M059J (cell line): Measurements from ENCODE around the gene SARDH. TPM values are rescaled to one million over a fixed set of nuclear protein-coding genes. Genes with fewer than 3 reads are reported as not detected.

Source experiments
- DNase-seq: peaks from one replicate; pipeline ENCODE4 v3.0.0-alpha.2; 2012; ENCODE audit warnings: low read depth
- total RNA-seq: library from RNA; depleted of rRNA; stranded (reverse); fragments of >200 nt; shearing (Covaris generic); gene quantifications from 2 replicates; pipeline ENCODE4 v1.2.3, GENCODE V29; 2014

SARDH gene
- total RNA-seq, 1 experiment from 2014 or later = 1.3 TPM

GRCh38 chr9:133715866-133716563 is 22.1 kb downstream of the SARDH start:
- DNase-seq = peak; percentile 69

GRCh38 chr9:133715295-133715865 is 22.8 kb downstream of the SARDH start:
- peak; percentile 82 for DNase-seq

DNA sequence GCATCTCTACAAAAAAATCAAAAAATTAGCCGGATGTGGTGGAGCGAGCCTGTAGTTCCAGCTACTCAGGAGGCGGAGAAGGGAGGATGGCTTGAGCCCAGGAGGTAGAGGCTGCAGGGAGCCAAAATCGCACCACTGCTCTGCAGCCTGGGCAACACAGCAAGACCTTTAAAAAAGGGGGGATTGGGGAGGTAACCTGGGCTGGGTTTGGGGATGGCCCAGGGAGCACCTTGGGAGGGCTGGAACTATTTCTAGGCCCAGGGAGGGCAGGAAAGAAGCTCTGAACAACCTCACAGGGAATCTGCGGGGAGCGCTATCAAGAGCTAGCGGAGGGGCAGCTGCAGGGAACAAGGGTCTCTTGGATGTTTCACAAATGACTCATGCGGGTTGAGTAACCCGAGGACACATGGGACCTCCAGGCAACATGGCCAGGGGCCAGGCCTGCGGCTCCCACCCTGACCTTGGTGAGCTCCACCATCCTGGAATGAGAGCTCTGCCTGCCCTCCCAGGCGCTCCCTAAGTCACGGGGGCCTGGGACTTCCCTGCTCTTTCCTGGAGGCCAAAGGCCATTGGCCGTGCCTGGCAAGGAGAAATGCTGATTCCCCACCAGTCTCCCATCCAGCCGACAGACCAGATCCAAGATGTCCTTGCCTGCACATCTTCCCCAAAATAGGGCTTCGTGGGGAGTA is 23.4 kb downstream of the SARDH start:
- peak; percentile 92 for DNase-seq

- no peak for DNase-seq
Measured at GRCh38 chr9:133713960-133714495, 24.1 kb downstream of the SARDH start.

DNA sequence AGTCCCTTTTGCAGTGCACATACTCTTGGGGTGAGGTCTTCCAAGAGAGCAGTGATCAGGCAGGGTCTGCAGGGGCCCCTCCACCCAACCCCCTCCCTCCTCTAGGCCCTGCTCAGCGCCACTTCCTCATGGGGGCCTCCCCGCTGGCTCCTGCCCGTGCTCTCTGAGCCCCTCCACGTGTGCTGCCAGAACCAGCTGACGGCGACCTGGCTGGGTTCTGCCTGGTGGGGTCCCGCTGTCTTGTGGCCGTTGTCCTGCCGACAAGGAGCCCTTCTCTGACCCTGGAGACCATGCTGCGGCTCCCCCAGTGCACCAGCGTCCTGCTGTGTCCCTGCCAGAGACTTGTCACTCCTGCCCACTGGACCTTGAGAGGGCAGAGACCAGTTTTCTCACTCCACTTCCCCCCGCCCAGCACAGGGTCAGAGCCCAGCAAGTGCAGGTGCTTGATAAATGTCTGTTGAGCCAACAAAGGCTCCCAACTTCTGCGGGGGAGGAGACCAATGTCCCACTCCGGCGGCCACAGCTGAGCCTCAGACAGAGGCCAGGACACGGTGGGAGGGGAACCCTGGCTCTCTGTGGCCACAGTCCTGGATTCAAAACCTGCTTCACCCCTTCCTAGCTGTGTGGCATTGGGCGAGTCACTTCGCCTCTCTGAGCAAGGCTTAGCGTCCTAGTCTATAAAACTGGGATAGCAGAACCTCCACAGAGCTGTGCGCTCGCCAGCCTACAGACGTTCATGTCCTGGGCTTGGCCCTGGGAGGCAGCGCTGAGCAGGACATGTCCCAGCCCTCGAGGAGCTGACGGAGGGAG is 24.8 kb downstream of the SARDH start:
- no peak for DNase-seq

DNA sequence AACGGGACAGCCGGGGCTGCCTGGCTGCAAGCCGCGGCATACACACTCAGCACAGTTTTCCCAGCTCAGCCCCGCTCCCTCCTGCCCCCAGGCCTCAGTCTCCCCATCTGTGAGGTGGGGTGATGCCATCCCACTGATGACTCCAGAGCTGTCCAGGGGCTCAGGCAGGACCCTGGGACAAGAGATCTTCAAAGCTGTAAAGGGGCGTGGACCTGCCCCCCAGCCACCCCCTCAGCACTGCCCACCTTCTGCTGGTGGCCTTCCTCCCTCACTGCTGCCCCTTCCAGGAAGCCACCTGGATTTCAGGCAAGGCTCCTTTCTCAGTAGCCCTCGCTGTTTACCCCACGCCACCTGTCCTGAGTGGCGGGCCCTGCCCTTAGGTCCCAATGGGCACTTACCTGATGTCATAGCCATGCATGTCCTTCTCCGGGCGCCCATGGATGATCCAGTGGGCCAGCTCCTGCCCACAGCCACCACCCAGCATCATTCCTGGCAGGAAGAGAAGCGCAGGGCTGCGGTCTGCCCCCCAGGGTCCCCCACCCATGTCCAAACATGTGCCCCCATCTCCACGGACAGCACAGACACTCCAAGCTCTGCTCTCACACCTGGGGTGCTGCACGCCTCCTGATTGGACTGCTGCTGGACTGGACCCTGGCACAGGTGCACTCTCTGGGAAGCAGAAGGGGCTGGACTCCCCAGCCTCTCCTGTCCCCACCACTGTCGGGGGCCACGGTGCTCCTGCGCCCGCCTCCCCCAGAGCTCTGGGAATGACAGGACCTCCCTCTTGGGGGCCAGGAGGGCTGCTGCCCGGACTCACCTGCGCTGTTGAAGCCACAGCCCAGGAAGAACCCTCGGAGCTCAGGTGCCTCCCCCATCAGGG is 25.7 kb downstream of the SARDH start:
- no peak for DNase-seq

GRCh38 chr9:133711428-133712220 is 26.5 kb downstream of the SARDH start:
- peak; percentile 78 for DNase-seq

- peak; percentile 33 for DNase-seq
Measured at GRCh38 chr9:133710661-133711427, 27.3 kb downstream of the SARDH start.

DNA sequence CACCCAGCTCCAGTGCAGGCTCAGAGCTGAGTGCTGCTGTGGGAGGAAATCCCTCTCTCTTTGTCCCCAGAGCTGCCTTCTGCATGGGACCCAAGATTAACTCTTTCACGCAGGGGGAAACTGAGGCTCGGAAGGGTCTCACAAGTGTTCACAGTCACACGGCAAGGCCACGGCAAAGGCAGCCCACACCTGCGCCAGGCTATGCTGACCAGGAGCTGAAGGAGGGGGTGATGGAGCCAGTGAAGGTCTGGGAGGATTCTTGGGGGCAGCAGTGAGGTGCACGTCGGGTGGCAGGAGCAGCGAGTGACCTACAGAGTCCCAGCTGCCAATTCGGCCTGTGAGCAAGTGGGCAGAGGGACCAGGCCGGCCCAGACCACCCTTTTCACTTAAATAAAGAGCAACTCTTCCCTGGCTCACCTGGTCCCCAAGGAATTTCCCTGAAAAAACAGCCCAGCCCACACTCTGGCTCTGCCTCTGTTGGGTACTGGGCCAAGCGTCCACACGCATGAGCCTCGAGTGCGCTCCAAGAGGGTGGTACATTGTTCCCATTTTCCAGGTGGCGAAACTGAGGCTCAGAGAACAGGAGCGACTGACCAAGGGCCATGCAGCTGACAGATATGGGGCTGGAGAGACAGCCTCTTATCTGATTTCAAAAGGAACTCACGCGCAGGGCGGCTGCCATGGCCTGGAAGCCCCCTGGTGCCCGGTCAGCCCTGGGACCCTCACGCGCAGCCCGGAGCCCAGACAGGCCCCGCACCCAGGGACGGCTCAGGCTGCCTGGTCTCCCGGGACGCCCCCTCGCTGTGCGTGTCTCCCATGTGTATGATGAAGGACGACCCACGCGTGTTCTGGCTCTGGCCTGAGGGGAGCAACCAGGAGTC is 28.2 kb downstream of the SARDH start:
- DNase-seq = no peak

DNA sequence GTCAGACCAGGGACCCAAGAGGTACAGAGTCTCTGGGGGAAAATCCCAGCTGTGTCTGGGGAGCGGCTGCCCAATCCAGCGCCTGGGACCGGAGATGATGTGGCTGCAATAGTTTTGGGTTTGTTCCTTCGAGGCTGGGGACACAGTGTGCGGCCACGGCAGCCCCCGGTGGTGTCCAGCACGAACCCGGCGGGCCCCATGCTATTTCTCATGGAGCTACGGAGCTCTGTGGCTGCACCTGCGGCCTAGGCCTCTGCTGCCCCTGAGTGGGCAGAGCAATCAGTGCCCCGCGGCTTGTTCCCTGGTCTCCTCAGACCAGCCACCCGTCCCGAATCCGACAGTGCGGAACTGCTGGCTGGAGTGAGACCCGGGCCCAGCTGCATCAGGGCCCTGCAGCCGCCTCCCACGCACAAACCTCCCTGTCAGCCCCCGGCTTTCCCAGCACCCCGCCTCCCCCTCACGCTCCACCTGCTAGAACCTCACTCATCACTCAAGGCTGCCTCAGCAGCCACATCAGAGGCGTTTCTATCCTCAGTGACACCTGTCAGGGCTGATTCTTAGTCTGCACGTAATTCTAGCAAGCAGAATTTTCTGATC is 29.0 kb downstream of the SARDH start:
- no peak for DNase-seq

DNA sequence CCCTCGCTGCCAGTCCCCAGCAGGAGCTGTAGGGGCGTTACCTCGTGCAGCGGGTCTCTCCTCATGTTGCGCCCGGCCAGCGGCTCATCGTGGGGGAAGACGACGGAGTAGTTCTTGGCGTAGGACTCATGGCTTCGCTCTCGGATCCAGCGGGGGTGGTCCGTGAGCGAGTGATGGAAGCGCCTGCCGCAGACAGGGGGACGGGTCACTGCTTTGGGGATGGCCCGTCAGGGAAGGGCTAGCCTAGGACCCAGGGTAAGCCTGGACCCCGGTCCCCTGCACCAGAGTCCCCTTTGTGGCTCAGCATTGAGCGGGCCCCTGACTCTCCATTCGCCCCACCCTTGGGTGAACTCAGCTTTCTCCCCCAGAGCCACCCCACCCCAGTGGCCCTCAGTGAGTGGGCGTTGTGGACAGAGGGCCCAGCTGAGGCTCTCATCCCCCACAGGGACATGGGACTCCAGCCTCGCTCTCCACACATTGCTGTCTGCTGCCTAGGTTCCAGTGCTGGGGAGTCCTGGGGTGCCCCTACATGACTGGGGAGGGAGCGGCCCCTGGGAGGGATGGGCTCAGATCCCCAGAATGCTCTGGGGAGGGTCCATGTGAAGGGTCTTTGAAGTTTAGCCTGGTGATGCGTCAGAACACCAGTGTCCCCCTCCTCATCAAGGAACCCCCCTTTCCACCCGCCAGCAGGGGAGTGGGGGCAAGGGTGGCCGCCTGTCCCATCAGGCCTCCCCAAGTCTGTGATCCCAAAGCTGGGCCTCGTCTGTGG is 29.7 kb downstream of the SARDH start:
- DNase-seq = no peak

GRCh38 chr9:133707763-133708245 is 30.3 kb downstream of the SARDH start:
- DNase-seq = no peak

GRCh38 chr9:133707065-133707762 is 30.9 kb downstream of the SARDH start:
- DNase-seq = no peak

DNA sequence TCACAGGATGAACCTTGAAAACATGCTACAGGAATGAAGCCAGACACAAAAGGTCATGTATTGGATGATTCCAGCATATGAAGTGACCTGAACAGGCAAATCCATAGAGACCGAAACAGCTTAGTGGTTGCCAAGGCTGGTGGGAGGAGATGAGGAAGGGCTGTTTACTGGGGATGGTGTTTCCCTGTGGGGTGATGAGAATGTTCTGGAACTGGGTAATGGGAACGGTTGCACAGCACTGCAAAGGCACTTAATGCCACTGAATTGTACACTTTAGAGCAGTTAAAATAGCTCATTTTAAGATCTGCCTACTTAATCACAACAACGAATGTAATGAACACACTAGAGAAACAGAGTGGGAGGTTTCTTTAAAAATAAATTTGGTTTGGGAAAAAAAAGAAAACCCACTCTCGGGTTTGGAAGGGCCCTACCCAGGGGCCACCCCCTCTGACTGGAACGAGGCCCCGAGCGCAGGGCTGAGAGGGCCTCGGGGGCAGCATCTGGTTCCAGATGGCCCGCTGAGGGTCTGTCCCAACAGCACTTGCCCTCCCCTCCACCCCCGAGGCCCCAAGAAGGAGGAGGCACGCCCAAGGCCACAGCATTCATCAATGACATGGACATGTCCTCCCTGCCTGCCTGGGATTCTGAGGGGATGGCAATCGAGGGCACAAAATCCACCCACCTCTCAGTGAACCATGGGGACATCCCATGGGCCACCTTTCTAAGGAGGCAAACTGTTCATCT is 31.7 kb downstream of the SARDH start:
- DNase-seq = no peak

DNA sequence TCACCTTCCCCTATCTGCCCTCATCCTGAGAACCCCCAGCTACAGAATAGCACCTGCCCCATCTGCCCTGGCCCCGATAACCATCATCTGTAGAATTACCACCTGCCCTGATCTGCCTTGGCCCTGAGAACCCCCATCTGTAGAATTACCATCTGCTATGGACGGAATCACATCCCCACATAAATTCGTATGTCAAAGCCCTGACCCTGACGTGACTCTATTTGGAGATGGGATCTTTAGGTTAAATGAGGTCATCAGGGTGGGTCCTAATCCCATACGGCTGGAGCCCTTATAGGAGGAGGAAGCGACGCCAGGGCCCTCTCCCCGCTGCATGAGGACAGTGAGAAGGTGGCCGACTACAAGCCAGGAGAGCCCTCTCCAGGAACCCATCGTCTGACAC is 32.6 kb downstream of the SARDH start:
- no peak for DNase-seq
